ENCODE data around the gene MCRIP2.
"Not testable (repeated sequence)": the region's sequence is repeated elsewhere in the genome, so short reads cannot be mapped to it uniquely, and the experiment has no call there.

MCRIP2 gene

GRCh38 chr16:641326-642188 is at the start of gene MCRIP2:
Gene MCRIP2 (plus strand): TSS chr16:641828. CDS start chr16:641992, 164 bp downstream.
- peak within 1 kb of the TSS; percentile 81 for H3K27ac Mint-ChIP-seq
- H3K27me3 Mint-ChIP-seq: no peaks in the 10 kb centered on the region
- peak within 1 kb of the TSS; percentile 82 for H3K4me3 Mint-ChIP-seq
- no peaks in the 10 kb centered on the region for H3K9me3 Mint-ChIP-seq
- peaks cover 11% of the 10 kb centered on the region for H3K36me3 Mint-ChIP-seq
- ATAC-seq: peak; percentile 70
- peaks cover 77% of the 10 kb centered on the region for H3K4me1 Mint-ChIP-seq

GRCh38 chr16:591892-592517 is 49.6 kb upstream of the MCRIP2 start:
- no peak overlapping the region for H3K27ac Mint-ChIP-seq
- peaks cover 67% of the 10 kb centered on the region for H3K4me1 Mint-ChIP-seq

GRCh38 chr16:592518-593306 is 48.9 kb upstream of the MCRIP2 start:
- Mint-ChIP-seq H3K27me3 (no peaks in the 10 kb centered on the region), H3K4me3 (no peak overlapping the region), H3K27ac (peak overlapping the region; percentile 76), H3K9me3 (no peaks in the 10 kb centered on the region), H3K4me1 (peaks cover 62% of the 10 kb centered on the region), H3K36me3 (peaks cover 14% of the 10 kb centered on the region)
- ATAC-seq: no peak

More at GRCh38 chr16:591892-592517, 49.6 kb upstream of the MCRIP2 start:
- Mint-ChIP-seq H3K4me3 (peak overlapping the region; percentile 82), H3K27me3 (no peaks in the 10 kb centered on the region), H3K36me3 (peaks cover 13% of the 10 kb centered on the region), H3K9me3 (no peaks in the 10 kb centered on the region)
- ATAC-seq: no peak

GRCh38 chr16:593406-593805 is 48.2 kb upstream of the MCRIP2 start:
- ATAC-seq: no peak
- H3K27ac Mint-ChIP-seq: peak overlapping the region; percentile 76
- H3K27me3 Mint-ChIP-seq: no peaks in the 10 kb centered on the region

GRCh38 chr16:593807-594206 is 47.8 kb upstream of the MCRIP2 start:
- peak overlapping the region; percentile 45 for H3K4me3 Mint-ChIP-seq
- peaks cover 14% of the 10 kb centered on the region for H3K36me3 Mint-ChIP-seq
- H3K27ac Mint-ChIP-seq: peak overlapping the region; percentile 76
- H3K4me1 Mint-ChIP-seq: peaks cover 55% of the 10 kb centered on the region
- no peaks in the 10 kb centered on the region for H3K27me3 Mint-ChIP-seq
- no peaks in the 10 kb centered on the region for H3K9me3 Mint-ChIP-seq
- no peak for ATAC-seq

More at GRCh38 chr16:593406-593805, 48.2 kb upstream of the MCRIP2 start:
- no peaks in the 10 kb centered on the region for H3K9me3 Mint-ChIP-seq
- H3K36me3 Mint-ChIP-seq: peaks cover 14% of the 10 kb centered on the region
- H3K4me1 Mint-ChIP-seq: peaks cover 58% of the 10 kb centered on the region
- H3K4me3 Mint-ChIP-seq: peak overlapping the region; percentile 45

- H3K27me3 Mint-ChIP-seq: no peaks in the 10 kb centered on the region
- no peak overlapping the region for H3K4me3 Mint-ChIP-seq
- H3K27ac Mint-ChIP-seq: no peak overlapping the region
- H3K36me3 Mint-ChIP-seq: peaks cover 14% of the 10 kb centered on the region
- H3K9me3 Mint-ChIP-seq: no peaks in the 10 kb centered on the region
- no peak for ATAC-seq
- peaks cover 55% of the 10 kb centered on the region for H3K4me1 Mint-ChIP-seq
Observed at GRCh38 chr16:595094-595528, 46.5 kb upstream of the MCRIP2 start.

- Mint-ChIP-seq H3K36me3 (peaks cover 14% of the 10 kb centered on the region), H3K27ac (peak overlapping the region; percentile 1), H3K27me3 (no peaks in the 10 kb centered on the region), H3K4me1 (peaks cover 47% of the 10 kb centered on the region), H3K4me3 (no peak overlapping the region), H3K9me3 (no peaks in the 10 kb centered on the region)
- no peak for ATAC-seq
Observed at GRCh38 chr16:595942-596735, 45.5 kb upstream of the MCRIP2 start.

GRCh38 chr16:596736-597060 is 44.9 kb upstream of the MCRIP2 start:
- Mint-ChIP-seq H3K4me1 (peaks cover 42% of the 10 kb centered on the region), H3K27me3 (no peaks in the 10 kb centered on the region), H3K36me3 (peaks cover 14% of the 10 kb centered on the region), H3K4me3 (no peak overlapping the region), H3K9me3 (no peaks in the 10 kb centered on the region), H3K27ac (peak overlapping the region; percentile 1)
- no peak for ATAC-seq

GRCh38 chr16:597655-598054 is 44.0 kb upstream of the MCRIP2 start:
- not testable (repeated sequence) for H3K9me3 Mint-ChIP-seq, H3K27ac Mint-ChIP-seq, H3K27me3 Mint-ChIP-seq, H3K4me3 Mint-ChIP-seq, ATAC-seq
- peaks cover 14% of the 10 kb centered on the region for H3K36me3 Mint-ChIP-seq
- peaks cover 35% of the 10 kb centered on the region for H3K4me1 Mint-ChIP-seq

GRCh38 chr16:598823-599739 is 42.5 kb upstream of the MCRIP2 start:
- Mint-ChIP-seq H3K4me1 (peaks cover 34% of the 10 kb centered on the region), H3K4me3 (no peak overlapping the region), H3K27me3 (no peaks in the 10 kb centered on the region), H3K9me3 (no peaks in the 10 kb centered on the region), H3K36me3 (peaks cover 20% of the 10 kb centered on the region), H3K27ac (no peak overlapping the region)
- no peak for ATAC-seq

GRCh38 chr16:600781-601180 is 40.8 kb upstream of the MCRIP2 start:
- Mint-ChIP-seq H3K4me3 (no peak overlapping the region), H3K9me3 (peaks cover 3% of the 10 kb centered on the region), H3K27me3 (no peaks in the 10 kb centered on the region), H3K4me1 (peaks cover 21% of the 10 kb centered on the region), H3K27ac (no peak overlapping the region), H3K36me3 (peaks cover 25% of the 10 kb centered on the region)
- no peak for ATAC-seq

GRCh38 chr16:603933-604332 is 37.7 kb upstream of the MCRIP2 start:
- H3K27me3 Mint-ChIP-seq: no peaks in the 10 kb centered on the region
- peaks cover 3% of the 10 kb centered on the region for H3K9me3 Mint-ChIP-seq
- H3K4me3 Mint-ChIP-seq: no peak overlapping the region
- peaks cover 19% of the 10 kb centered on the region for H3K4me1 Mint-ChIP-seq
- H3K36me3 Mint-ChIP-seq: peaks cover 12% of the 10 kb centered on the region
- no peak overlapping the region for H3K27ac Mint-ChIP-seq
- ATAC-seq: no peak

GRCh38 chr16:606656-607307 is 34.8 kb upstream of the MCRIP2 start:
- peaks cover 12% of the 10 kb centered on the region for H3K36me3 Mint-ChIP-seq
- no peak for ATAC-seq
- H3K4me3 Mint-ChIP-seq: no peak overlapping the region
- H3K27me3 Mint-ChIP-seq: no peaks in the 10 kb centered on the region
- H3K4me1 Mint-ChIP-seq: peaks cover 40% of the 10 kb centered on the region
- H3K9me3 Mint-ChIP-seq: peaks cover 3% of the 10 kb centered on the region
- H3K27ac Mint-ChIP-seq: no peak overlapping the region
